K562 (cell line): ENCODE results near the gene CAMP. TPM values are rescaled to one million over a fixed set of nuclear protein-coding genes. Genes with fewer than 3 reads are reported as not detected.
A peak's percentile ranks its signal among the peaks of the same experiment; 100 is the strongest.

Experiments
- CREB3L1 ChIP-seq: fragments of 450-650 bp; IDR thresholded peaks from 2 replicates; pipeline ENCODE4 v1.6.1; 2014; ENCODE audit warnings: low read depth, mild to moderate bottlenecking, moderate library complexity, borderline replicate concordance
- EGR1 ChIP-seq: fragments of 450-650 bp; conservative IDR thresholded peaks from 2 replicates; pipeline ENCODE4 v1.6.1; 2017; ENCODE audit warnings: mild to moderate bottlenecking
- GABPB2 ChIP-seq: fragments of 250-450 bp; sonication (Bioruptor Pico); conservative IDR thresholded peaks from 2 replicates; pipeline ENCODE4 v1.5.1; 2021; ENCODE audit warnings: mild to moderate bottlenecking
- MGA ChIP-seq: fragments of 450-650 bp; IDR thresholded peaks from 2 replicates; pipeline ENCODE4 v1.6.1; 2016; ENCODE audit warnings: mild to moderate bottlenecking, moderate library complexity
- NFXL1 ChIP-seq: fragments of 450-650 bp; formaldehyde crosslinking; IDR thresholded peaks from 2 replicates; pipeline ENCODE4 v1.4.0; 2021; ENCODE audit warnings: mild to moderate bottlenecking
- TEAD4 ChIP-seq, 2 experiments: sonication (generic) in 1 of 2; formaldehyde crosslinking in 1 of 2; IDR thresholded peaks; 2 replicates each; pipeline versions ENCODE4 v1.6.1 to v1.8.0; 2012 to 2022; ENCODE audit warnings: borderline replicate concordance in 1 of 2, inconsistent platforms in 1 of 2, low read length in 1 of 2, mild to moderate bottlenecking in 1 of 2, missing genetic modification reagents in 1 of 2
- ZNF354B ChIP-seq: fragments of 250-450 bp; sonication (Bioruptor Pico); IDR thresholded peaks from 2 replicates; pipeline ENCODE4 v1.4.0; 2020
- ZNF592 ChIP-seq: fragments of 450-650 bp; IDR thresholded peaks from 2 replicates; pipeline ENCODE4 v1.6.1; 2017; ENCODE audit warnings: antibody characterized with exemption, mild to moderate bottlenecking
- polyA plus RNA-seq, 8 experiments: library from polyadenylated mRNA; depleted of rRNA in 4 of 8; stranded (reverse) in 5 of 8; unstranded in 3 of 8; fragments of >200 nt; fragmentation: Nextera tagmentation in 2 of 8; fragmentation: Illumina TruSeq in 1 of 8; extraction: Ambion mirVana in 2 of 8; extraction: Trizol in 1 of 8; gene quantifications; 2 replicates each; pipeline versions ENCODE4 v1.2.1 to v1.2.3, GENCODE V29; 2011 to 2014; ENCODE audit warnings: inconsistent platforms in 1 of 8, missing spikeins in 1 of 8
- total RNA-seq, 7 experiments: library from RNA; depleted of rRNA in 6 of 7; stranded (reverse); fragments of >200 nt in 6 of 7; fragmentation: Illumina TruSeq in 2 of 7; extraction: Trizol in 2 of 7; gene quantifications; 2 replicates each; pipeline versions ENCODE4 v1.2.1 to v1.2.3, GENCODE V29; 2011 to 2021; ENCODE audit warnings: low replicate concordance in 1 of 7

The CAMP gene
- total and polyA plus RNA-seq, 9 of the 15 experiments (the other 6 are each of a cell fraction or from before 2014, with no cell fraction given) = 0.22 TPM; not detected in 8

- TF ChIP-seq MGA (peak; percentile 86), NFXL1 (CRISPR knock-in tag) (no peak), CREB3L1 (no peak), EGR1 (no peak), GABPB2 (CRISPR knock-in tag) (no peak), ZNF354B (CRISPR knock-in tag) (no peak), TEAD4 (IDR thresholded peaks at IDR 0.05; ENCODE audit: low read length) (no peak), TEAD4 (CRISPR knock-in tag; IDR thresholded peaks at IDR 0.05; ENCODE audit: borderline replicate concordance) (no peak), ZNF592 (peak; percentile 67; the same call in 1 of the 2 replicates)
These were observed 17.0 kb downstream of the CAMP start (continued) for GRCh38 chr3:48240000-48240963.
